GM12878 (cell line): ENCODE results near the gene KDM4C. TPM values are rescaled to one million over a fixed set of nuclear protein-coding genes. Genes with fewer than 3 reads are reported as not detected.

Source experiments
- ATAC-seq: fragments of 200-7000 bp; cut with Tn5 transposase; 3 replicates; pipeline ENCODE4 v1.9.1; 2020; ENCODE audit warnings: mild to moderate bottlenecking, moderate library complexity
- BruUV-seq: library from RNA; stranded (reverse); fragments of 400-500 nt; replicated peaks from 2 replicates; lab custom pipeline; 2021; lab: Mats Ljungman, UMichigan
- CTCF ChIA-PET: fragments of 300-600 bp; sonication (Branson Sonifier 250); formaldehyde crosslinking; extraction: SDS; loops from one replicate; lab custom pipeline; 2021; ENCODE audit warnings: inconsistent platforms; lab: Yijun Ruan, JAX
- POLR2A ChIA-PET: fragments of 350-600 bp; formaldehyde crosslinking; extraction: SDS; loops from one replicate; lab custom pipeline; 2021; ENCODE audit warnings: inconsistent platforms; lab: Charles Lee
- RAD21 ChIA-PET: fragments of 300-600 bp; sonication (Branson Sonifier 250); formaldehyde crosslinking; loops from one replicate; lab custom pipeline; 2023; ENCODE audit warnings: antibody characterized with exemption; ENCODE audit not compliant: unreplicated experiment; lab: Charles Lee
- SMC1A ChIA-PET: fragments of 300-600 bp; sonication (Branson Sonifier 250); formaldehyde crosslinking; loops from one replicate; lab custom pipeline; 2023; ENCODE audit not compliant: unreplicated experiment, uncharacterized antibody; lab: Charles Lee
- DNase-seq: peaks from one replicate; pipeline ENCODE4 v3.0.0-alpha.2; 2011; ENCODE audit warnings: low read depth, low spot score
- FAIRE-seq: peaks from 3 replicates; lab custom pipeline; 2011; peaks lifted over from hg19 to GRCh38; lab: Jason Lieb, UNC
- H2AFZ ChIP-seq: 2 replicates; pipeline ENCODE4 v1.6.0; 2011; ENCODE audit warnings: low read depth, low read length, control low read depth; ENCODE audit not compliant: control insufficient read depth
- H3K27ac ChIP-seq: 2 replicates; pipeline ENCODE4 v1.5.1; 2011; ENCODE audit warnings: control low read depth; ENCODE audit not compliant: control insufficient read depth, insufficient read depth
- H3K27me3 ChIP-seq, 2 experiments: replicated peaks in 1 of 2; 2 replicates each; pipeline versions ENCODE4 v1.6.0 to v1.6.1; 2011; ENCODE audit warnings: low read length in 1 of 2; ENCODE audit not compliant: control insufficient read depth in 2 of 2, insufficient read depth in 2 of 2
- H3K36me3 ChIP-seq, 2 experiments: 2 replicates each; pipeline ENCODE4 v1.5.1; 2011; ENCODE audit warnings: low read length in 1 of 2; ENCODE audit not compliant: control insufficient read depth in 2 of 2, insufficient read depth in 2 of 2
- H3K4me1 ChIP-seq: 2 replicates; pipeline ENCODE4 v1.6.1; 2011; ENCODE audit warnings: mild to moderate bottlenecking, low read length, moderate library complexity, mixed read lengths; ENCODE audit not compliant: control insufficient read depth, insufficient read depth
- H3K4me2 ChIP-seq: 2 replicates; pipeline ENCODE4 v1.6.0; 2011; ENCODE audit warnings: control low read depth; ENCODE audit not compliant: control insufficient read depth, insufficient read depth
- H3K4me3 ChIP-seq: fragments of 200-600 bp; sonication (generic); 2 replicates; pipeline ENCODE4 v1.5.1; 2016
- H3K79me2 ChIP-seq: 2 replicates; pipeline ENCODE4 v1.6.0; 2011; ENCODE audit warnings: low read length; ENCODE audit not compliant: control insufficient read depth, insufficient read depth
- H3K9ac ChIP-seq: 2 replicates; pipeline ENCODE4 v1.8.0; 2011; ENCODE audit warnings: low read length, control low read depth, mixed read lengths; ENCODE audit not compliant: control insufficient read depth, insufficient read depth
- H3K9me3 ChIP-seq: replicated peaks from 3 replicates; pipeline ENCODE4 v1.5.1; 2011; ENCODE audit warnings: mild to moderate bottlenecking, low read length; ENCODE audit not compliant: control insufficient read depth, insufficient read depth
- H4K20me1 ChIP-seq: 2 replicates; pipeline ENCODE4 v1.6.0; 2011; ENCODE audit not compliant: control insufficient read depth, insufficient read depth
- ASH2L ChIP-seq: fragments of 300-600, 200-600 bp; sonication (generic); IDR thresholded peaks from 2 replicates; pipeline ENCODE4 v1.6.1; 2017; ENCODE audit warnings: low read depth, mild to moderate bottlenecking, borderline replicate concordance
- BCL3 ChIP-seq: IDR thresholded peaks from 2 replicates; pipeline ENCODE4 v1.6.1; 2011; ENCODE audit warnings: borderline replicate concordance, low read depth, mild to moderate bottlenecking, moderate library complexity, low read length; ENCODE audit not compliant: insufficient read depth, poor library complexity, severe bottlenecking
- CHD1 ChIP-seq: IDR thresholded peaks from 2 replicates; pipeline ENCODE4 v1.6.1; 2012; ENCODE audit warnings: low read depth, low read length, improper control_type of control experiment
- E4F1 ChIP-seq: fragments of 450-650 bp; IDR thresholded peaks from 2 replicates; pipeline ENCODE4 v1.6.1; 2018; ENCODE audit warnings: borderline replicate concordance, mild to moderate bottlenecking; ENCODE audit not compliant: partially characterized antibody
- HSF1 ChIP-seq: fragments of 150-350 bp; IDR thresholded peaks from 2 replicates; pipeline ENCODE4 v1.6.1; 2014; ENCODE audit warnings: mild to moderate bottlenecking, low read depth, low read length
- IKZF1 ChIP-seq: fragments of 450-650 bp; conservative IDR thresholded peaks from 2 replicates; pipeline ENCODE4 v1.6.1; 2017; ENCODE audit warnings: antibody characterized with exemption, mild to moderate bottlenecking
- MYC ChIP-seq: IDR thresholded peaks from 2 replicates; pipeline ENCODE4 v1.6.1; 2011; ENCODE audit warnings: mild to moderate bottlenecking, low read length, moderate library complexity, inconsistent platforms; ENCODE audit not compliant: insufficient read depth, insufficient replicate concordance, insufficient read length, severe bottlenecking
- NR2F1 ChIP-seq: fragments of 450-650 bp; conservative IDR thresholded peaks from 2 replicates; pipeline ENCODE4 v1.6.1; 2017; ENCODE audit warnings: mild to moderate bottlenecking
- SMAD1 ChIP-seq: fragments of 450-650 bp; IDR thresholded peaks from 2 replicates; pipeline ENCODE4 v1.6.1; 2018; ENCODE audit warnings: mild to moderate bottlenecking, low read depth; ENCODE audit not compliant: partially characterized antibody
- SUZ12 ChIP-seq: fragments of 200-600 bp; sonication (generic); IDR thresholded peaks from one replicate; pipeline ENCODE4 v1.6.1; 2018; ENCODE audit warnings: antibody characterized with exemption, mild to moderate bottlenecking; ENCODE audit not compliant: unreplicated experiment
- ZBED1 ChIP-seq: IDR thresholded peaks from 2 replicates; pipeline ENCODE4 v1.6.1; 2016; ENCODE audit warnings: borderline replicate concordance
- ZNF687 ChIP-seq: fragments of 450-650 bp; IDR thresholded peaks from 2 replicates; pipeline ENCODE4 v1.6.1; 2017; ENCODE audit warnings: mild to moderate bottlenecking, moderate library complexity
- WGBS: methylation state at CpG from one replicate; pipeline ENCODE4 v1.1.6; 2016; ENCODE audit warnings: low lambda C conversion rate; ENCODE audit not compliant: insufficient replicate concordance, insufficient coverage; ENCODE audit errors: missing lambda C conversion rate; 5-methylcytosine and 5-hydroxymethylcytosine counted together
- in situ Hi-C: fragments of 300-500 bp; cut with MboI; formaldehyde crosslinking; loops from 9 replicates; pipeline ENCODE4 v1.14.3; 2018; ENCODE audit warnings: mixed read lengths
- intact Hi-C: fragments of 100-400 bp; cut with micrococcal nuclease; formaldehyde crosslinking; loops from one replicate; pipeline ENCODE4 v1.14.2; 2022; ENCODE audit not compliant: unreplicated experiment
- polyA plus RNA-seq, 11 experiments: library from polyadenylated mRNA; depleted of rRNA in 4 of 11; unstranded in 6 of 11; stranded (reverse) in 5 of 11; fragments of >200 nt; fragmentation: Nextera tagmentation in 4 of 11; fragmentation: Illumina TruSeq in 1 of 11; extraction: Ambion mirVana in 4 of 11; extraction: Trizol in 1 of 11; gene quantifications; 1 replicate in 1 of 11; 2 replicates in 10 of 11; pipeline versions ENCODE4 v1.2.1 to v1.2.3, GENCODE V29; 2011 to 2016; ENCODE audit warnings: inconsistent platforms in 2 of 11, missing spikeins in 2 of 11, low read depth in 1 of 11
- total RNA-seq, 4 experiments: library from RNA; depleted of rRNA in 3 of 4; stranded (reverse); fragments of >200 nt in 3 of 4; fragmentation: Illumina TruSeq in 1 of 4; extraction: Trizol in 1 of 4; gene quantifications; 2 replicates each; pipeline versions ENCODE4 v1.2.1 to v1.2.3, GENCODE V29; 2013 to 2021

KDM4C gene
- total and polyA plus RNA-seq, 10 of the 15 experiments (the other 5 are each of a cell fraction or from before 2014, with no cell fraction given), result 6.8 to 41.2 (median 20.1) TPM

GRCh38 chr9:7125231-7125630, 367.5 kb downstream of the KDM4C start (continued):
- TF ChIP-seq ASH2L, result no peak
- no peak for TF ChIP-seq CHD1
- TF ChIP-seq ZNF687, result no peak
- no peak for TF ChIP-seq E4F1
- TF ChIP-seq IKZF1, result no peak

- H3K9ac ChIP-seq, result no peak overlapping the region
- SMC1A ChIA-PET, result no interaction called here
- no peak overlapping the region for H3K27ac ChIP-seq
- FAIRE-seq (no peak), ATAC-seq (no peak), DNase-seq (no peak)
- no peaks in the 10 kb centered on the region for H3K27me3 ChIP-seq
- CTCF ChIA-PET, result no interaction called here
- H2AFZ ChIP-seq, result no peak overlapping the region
- H3K4me2 ChIP-seq, result no peak overlapping the region
- no peaks in the 10 kb centered on the region for H4K20me1 ChIP-seq
- intact Hi-C loops, result no loop called here
- no peaks in the 10 kb centered on the region for H3K9me3 ChIP-seq
- no TSS peak for BruUV-seq
- 53% methylated on average over 2 of the region's 2 CpGs for WGBS
- H3K4me3 ChIP-seq, result no peak overlapping the region
- POLR2A ChIA-PET, result no interaction called here
- H3K4me1 ChIP-seq, result no peaks in the 10 kb centered on the region
- H3K36me3 ChIP-seq, result peaks cover 0 to 28% of the 10 kb centered on the region in 2 experiments
- in situ Hi-C loops, result no loop called here
- no peaks in the 10 kb centered on the region for H3K79me2 ChIP-seq
- RAD21 ChIA-PET, result no interaction called here
- TF ChIP-seq ZBED1, result no peak
- TF ChIP-seq HSF1, result no peak
- TF ChIP-seq BCL3, result no peak
- no peak for TF ChIP-seq NR2F1
- TF ChIP-seq SMAD1, result no peak
- TF ChIP-seq MYC, result no peak
- no peak for TF ChIP-seq SUZ12
Observed at GRCh38 chr9:7129391-7129790, 371.6 kb downstream of the KDM4C start.
